Activated gamma-delta T cell treated with Interleukin-2 at 50 U/mL for 16 hours (primary cell): Measurements from ENCODE around the gene SDF2.

ENCODE experiments used
- DNase-seq: peaks from one replicate; pipeline ENCODE4 v3.0.0-alpha.2; 2020

SDF2 gene, protein sequence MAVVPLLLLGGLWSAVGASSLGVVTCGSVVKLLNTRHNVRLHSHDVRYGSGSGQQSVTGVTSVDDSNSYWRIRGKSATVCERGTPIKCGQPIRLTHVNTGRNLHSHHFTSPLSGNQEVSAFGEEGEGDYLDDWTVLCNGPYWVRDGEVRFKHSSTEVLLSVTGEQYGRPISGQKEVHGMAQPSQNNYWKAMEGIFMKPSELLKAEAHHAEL

DNA sequence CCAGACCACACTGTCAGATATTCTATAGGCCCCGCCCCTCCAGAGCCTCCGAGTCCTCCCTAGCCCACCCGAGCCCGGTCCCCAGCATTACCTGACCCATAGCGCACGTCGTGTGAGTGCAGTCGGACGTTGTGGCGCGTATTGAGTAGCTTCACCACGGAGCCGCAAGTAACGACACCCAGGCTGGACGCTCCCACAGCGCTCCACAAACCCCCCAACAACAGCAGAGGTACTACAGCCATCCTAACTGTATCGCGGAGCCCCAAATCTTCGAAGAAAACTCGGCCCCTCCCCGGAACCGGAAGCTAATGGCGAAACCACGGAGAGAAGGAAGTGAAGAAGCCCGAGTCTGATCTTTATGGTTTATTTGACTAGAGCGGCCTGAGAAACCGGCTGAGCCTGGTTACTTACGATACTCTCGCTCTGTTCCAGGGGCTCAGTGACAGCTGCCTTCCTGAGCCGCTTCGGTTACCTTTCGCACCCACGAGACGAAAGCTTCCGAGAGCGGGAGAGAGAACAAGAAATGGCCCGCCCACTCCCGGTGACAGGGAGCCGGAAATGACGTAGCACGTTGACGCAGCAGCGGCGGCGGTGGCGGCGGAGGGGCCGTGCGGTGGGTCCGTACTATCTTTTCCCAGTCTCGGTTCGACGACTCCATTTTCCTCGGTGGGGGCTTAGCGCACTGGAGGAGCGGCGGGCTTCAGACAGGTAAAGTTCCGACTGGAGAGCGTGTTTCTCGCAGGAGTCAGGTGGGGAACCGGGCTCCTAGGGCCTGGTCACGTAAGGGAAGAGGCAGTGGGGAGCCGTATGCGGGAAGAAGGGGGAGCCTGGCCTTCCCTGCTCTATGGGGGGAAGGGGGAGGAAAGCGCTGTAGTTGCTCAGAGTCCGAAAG is at the start of gene SDF2, which contains the start of gene SUPT6H:
Gene SDF2, minus strand, starts transcription at position 272 of the 892 bp plus-strand sequence. Its CDS starts 30 bp downstream, at position 242.
Gene SUPT6H, plus strand, starts transcription at position 571 of the 892 bp plus-strand sequence. CDS start 11,197 bp downstream, outside the sequence.
- DNase-seq: peak; percentile 92

DNA sequence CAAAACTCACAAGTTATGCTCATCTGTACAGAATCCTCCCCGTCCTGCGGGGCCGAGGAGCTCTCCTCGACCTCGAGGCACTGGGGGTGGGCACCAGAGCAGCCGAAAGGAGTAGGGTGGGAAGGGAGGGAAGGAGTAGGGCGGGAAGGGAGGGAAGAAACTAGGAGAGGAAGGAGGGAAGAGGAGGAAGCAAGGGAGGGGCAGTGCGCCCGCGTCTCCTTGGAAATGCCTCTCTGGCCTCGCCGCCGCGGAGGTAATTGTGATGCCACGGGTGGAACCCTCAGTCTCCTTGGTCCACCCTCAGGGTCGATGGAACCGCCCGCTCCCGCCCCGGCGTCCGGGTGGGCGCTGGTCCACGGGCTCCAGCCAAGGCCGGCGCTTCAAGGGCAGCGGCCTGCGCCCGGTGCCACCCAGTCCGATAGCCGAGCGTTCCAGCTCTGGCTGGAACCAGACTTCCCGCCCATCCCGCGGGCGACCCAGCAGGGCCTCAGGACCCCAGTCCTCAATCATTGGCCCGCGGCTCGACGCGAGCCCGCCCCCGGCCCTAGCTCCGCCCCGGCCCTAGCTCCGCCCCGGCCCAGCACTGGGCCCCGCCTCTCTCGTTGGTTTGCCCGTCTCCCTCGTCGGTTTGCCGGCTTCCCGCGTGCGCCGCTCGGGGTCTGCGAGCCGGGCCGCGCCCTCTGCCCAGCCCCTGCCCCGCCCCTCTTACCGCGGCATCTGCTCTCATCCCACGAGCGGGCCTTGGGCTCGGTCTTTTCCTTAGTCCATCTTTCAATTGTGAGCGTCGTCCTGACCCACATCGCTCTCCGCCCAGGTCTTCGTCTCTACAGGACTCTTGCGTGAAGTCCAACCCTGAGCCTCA is 49.4 kb upstream of the SDF2 start:
- DNase-seq: peak; percentile 81

DNA sequence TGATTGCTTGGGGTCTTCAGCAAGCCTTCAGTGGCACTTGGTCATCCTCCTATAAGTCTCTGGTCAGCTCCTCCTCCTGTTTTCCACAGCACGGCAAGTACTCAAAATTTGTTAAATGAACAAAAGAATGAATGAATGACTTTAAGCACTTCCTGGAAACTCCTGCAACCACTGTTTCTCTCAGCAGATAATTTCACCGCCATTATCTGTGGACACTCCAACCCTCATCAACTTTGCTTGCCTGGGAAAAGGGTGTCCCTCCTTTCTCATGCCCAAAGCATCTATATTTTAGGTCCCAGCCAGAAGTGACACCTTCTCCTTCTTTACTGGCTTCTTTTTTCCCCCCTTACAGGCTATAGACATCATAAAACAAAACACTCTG is 45.6 kb upstream of the SDF2 start:
- no peak for DNase-seq

DNA sequence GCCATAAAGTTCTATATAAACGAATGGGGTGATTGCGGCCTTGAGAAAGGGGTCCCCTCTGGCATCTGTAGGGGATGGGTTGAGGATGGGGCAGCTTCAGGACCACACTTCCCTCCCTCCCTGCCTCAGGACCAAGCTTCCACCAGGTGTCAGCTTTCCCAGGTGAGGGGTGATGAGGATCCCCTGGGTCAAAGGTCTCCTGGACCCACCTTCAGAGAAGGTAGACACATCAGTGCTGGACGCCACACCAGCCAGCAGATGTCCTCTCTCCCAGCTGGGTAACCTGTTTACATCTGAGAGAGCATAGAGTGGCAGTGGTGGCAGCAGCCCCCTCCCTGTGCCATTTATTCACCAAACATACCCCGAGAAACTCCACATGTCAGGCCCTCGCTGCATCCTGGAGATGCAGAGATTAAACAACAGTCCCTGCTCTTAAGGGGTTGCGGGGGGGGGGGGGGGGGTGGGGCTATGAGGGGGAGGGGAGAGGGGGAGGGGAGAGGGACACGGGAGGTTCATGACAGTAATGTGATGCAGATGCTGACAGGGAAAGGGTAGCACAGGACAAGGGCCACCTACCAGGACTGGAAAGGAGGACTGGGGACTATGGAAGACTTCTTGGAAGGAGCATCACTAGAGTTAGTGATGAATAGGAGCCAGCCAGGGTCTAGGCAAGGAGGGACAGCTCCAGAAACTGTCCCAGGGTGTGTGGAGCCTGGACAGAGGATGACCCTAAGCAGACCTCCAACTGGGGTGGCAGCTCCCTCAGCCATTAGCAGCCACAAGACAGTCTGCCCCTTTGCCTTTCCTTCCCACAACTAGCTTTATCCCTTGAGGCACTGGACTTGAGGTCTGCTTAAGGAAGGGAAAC is 45.0 kb upstream of the SDF2 start:
- DNase-seq: no peak

DNA sequence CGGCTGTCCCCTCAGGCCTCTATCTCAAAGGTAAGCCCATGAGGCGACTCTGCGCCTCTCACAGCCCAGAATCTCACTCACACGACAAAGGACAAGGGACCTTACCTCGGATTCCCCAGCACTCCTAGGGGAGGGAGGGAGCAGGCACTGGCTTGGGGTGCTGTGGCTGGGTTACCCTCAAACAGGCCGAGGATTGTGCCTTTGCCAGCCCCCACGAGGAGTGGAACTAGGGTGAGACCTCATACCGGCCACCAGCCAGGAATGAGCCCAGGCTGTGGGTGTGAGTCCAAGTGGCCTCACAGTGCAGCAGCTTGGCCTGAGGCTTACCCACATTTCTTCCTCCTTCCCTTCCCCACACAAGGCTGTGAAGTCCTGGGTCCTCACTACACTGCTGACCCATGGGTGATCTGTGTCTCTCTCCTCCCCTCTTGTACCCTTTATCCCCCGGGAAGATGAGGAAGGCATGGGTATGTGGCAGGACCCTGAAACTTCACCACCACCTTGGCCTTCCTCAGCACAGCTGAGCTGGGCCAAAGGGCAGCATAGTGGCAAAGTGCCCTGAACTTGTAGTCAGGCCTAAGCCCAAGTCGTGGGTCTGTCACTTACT is 44.1 kb upstream of the SDF2 start:
- no peak for DNase-seq

DNA sequence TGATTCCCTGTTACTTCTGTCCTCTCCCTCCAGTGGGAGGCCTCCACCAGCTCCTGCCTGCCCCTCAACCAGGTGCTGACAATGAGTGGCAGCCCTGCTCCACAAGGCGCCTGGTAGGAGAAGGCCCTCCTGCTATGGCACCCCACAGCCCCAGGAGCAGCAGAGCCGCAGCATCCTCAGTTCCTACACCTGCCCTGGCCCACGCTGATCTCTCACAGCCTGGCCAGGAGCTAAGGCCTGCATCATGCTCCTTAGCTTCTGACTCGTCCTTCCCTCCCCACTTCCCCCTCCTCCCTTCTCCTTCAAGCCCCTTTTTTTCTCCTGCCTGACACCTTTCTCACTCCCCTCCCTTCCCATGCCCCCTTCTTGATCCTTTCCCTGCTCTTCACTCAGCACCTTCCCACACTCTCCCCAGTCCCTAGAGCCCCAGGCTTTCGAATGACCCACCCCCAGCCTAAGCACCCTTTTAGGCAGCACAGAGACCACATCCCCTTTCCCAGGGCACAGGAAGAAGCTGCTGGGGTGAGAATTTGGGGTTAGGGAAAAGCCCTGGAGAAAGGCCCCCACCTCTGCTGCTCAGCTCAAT is 43.5 kb upstream of the SDF2 start:
- DNase-seq: no peak

DNA sequence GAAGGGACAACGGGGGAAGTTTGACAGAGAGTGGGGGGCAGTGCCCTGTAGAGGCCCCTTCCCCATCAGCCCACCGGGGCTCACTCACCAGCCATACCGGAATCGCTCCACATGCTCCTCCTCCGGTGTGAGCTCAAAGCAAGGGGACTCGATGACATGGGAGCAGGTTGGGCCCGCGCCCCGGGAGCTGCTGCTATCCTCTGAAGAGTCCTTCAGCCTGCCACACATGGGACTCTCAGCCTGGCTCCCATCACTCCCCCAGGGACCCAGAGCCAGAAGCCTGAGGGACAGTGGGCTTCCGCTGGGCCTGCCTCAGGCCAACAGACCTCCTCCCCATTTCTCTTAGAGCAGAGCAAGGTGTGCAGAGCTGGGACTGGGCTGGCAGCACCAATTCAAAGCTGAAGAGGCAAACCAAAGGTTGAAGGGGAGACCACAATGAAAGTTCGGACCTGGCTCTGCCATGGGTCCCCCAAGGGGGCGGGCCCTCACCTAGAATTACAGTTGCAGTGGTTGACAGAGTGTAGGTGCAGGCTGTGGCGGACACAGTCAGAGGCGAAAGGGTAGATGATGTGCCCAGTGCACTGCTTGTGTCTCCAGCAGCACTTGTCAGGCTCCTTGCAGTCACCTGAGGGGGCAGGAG is 42.6 kb upstream of the SDF2 start:
- no peak for DNase-seq

DNA sequence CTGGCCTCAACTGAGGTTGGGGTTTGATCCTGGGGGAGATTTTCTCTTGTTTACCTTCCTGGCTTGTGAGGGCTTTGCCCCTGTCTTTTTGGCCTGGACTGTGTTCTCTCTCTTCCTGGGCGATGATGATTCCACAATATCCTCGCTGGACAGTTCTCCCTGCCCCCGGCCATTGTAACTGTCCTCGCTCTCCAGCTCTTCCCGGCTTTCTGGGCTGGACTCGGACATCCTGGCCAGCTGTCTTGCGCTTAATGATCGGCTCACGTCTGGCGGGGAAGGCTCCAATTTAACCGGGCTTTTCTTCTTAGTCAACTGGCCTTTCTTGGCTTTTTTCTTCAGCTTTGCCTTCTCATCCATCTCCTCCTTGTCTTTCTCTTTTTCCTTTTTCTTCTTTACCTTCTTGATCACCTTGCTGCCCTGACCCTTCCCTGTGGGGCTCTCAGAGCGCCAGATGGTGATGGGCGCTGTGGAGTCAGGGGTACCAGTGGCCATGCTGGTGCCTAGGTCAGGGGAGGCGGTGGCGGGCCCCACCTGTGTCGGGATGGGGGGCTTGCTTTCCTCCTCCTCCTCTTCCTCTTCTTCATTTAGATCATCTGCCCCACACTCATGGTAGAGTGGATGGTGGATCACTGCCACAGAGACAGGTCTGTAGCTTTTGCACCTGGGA is 42.0 kb upstream of the SDF2 start:
- DNase-seq: no peak

DNA sequence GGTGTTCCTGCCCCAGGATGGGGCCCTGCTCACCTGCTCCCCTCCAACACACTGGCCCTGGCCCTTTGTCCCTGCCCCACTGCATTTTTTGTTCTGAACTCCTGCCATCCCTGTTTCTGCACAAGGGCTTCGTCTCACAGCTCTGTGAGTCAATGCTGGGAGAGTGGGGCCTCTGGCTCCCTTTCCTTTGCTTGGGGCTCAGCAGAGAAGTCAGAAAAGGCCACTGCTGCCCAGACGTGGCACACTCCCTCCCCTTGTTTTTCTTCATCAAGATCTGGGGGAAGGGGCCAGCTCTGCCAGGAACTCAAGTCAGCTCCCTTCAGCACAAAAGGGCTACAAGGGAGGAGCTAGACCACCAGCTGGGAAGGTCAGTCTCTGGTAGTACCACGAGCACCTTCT is 41.0 kb upstream of the SDF2 start:
- no peak for DNase-seq

DNA sequence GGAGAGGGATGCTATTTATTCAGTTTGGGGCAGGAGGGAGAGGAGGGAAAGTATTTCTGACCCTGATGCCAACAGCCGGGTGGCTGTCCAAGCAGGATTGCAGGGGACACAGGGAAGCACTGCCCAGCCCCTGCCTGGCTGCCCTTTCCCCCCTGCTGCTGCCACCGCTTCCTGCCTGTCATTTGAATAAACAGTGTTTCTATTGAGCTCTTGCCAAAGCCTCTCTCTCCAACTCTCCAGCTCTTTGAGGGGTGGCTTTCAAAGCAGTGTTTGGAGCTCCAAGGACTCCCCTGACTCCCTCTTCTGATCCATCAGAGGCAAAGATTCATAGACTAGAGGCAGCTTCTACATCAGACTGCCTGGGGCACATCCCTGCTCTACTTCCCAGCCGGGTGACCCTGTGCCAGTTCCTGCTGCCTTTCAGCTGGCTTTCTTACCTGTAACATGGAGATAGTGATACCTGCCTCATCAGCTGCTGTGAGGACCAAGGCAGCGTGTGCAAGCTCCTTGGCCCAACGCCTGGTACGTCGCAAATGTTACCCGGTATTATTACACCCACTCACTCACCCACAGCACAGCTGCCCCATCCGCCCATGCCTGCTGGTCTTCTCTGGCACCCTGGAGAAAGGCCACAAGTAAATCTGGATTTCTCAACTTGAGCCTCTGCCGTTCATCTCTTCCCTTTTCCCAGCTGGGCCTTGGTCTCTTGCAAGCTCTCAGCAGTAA is 40.5 kb upstream of the SDF2 start:
- no peak for DNase-seq

DNA sequence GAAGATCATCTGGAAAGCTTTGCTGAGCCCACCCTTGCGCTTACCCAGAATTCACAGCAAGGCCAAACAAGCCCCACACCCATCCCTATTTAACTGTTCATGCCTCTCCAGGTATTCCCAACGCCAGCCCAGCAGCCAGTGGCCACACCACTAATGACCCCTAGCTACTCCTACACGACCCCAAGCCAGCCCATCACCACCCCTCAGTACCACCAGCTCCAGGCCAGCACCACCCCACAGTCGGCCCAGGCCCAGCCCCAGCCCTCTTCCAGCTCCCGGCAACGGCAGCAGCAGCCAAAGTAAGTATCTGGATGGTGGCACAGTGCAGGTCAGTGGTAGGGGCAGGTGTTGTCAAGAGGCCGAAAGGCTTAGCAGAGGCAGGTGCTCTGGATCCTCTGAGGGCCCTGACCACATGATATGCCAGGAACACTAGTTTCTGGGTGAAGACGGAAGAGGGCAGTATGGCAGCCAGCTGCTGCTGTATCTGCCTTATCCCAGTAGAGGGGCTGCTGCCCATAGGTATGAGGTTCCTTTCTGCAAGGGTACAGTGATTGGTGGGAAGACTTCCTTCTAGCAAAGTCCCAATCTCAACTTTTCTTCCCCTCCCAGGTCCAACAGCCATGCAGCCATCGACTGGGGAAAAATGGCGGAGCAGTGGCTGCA is 39.3 kb upstream of the SDF2 start:
- DNase-seq: no peak

DNA sequence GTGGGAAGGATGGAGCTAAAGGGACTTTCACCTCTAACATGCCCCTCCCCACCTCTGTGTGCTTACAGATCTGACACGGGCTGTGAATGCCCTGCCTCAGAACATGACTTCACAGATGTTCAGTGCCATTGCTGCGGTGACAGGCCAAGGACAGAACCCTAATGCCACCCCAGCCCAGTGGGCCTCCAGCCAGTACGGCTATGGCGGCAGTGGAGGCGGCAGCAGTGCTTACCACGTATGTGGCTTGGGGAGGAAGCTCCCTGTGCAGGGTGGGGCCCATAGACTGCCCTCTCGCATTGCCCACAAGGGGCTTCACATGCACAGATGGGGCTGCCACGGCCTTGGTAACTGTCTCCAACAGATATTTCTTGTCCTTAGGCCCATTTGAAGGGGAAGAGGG is 38.6 kb upstream of the SDF2 start:
- DNase-seq: no peak

DNA sequence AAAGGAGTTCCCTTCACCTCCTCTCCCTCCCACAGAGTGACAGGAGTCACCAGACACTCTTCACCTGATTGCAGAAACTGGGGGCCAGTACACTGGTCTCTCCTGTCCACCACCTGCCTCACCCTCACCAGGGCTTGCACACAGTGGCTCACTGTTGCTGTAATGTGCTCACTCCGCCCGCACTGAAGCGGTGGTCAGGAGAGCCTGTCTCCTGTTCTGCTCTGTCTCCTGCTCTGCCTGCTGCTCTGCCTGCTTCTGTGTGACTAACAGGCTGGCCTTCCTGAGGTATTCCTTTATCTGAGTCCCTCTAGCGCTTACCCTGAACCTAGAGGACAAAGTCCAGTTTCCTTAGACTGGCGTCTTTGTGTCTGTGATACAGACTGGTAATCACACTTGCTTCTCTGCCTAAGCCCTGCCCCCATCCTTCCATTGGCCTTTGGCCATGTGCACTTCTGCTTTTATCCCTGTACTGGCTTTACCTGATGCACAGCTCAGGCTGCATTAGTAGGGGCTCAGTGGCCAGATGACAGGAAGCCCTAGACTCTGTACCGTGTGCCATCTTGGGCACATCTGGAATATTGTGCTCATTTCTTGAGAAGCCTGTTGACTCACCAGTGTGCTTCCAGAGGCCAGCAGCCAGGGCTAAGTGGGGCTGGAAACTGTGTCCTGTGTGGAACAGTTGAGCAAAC is 36.7 kb upstream of the SDF2 start:
- DNase-seq: no peak

DNA sequence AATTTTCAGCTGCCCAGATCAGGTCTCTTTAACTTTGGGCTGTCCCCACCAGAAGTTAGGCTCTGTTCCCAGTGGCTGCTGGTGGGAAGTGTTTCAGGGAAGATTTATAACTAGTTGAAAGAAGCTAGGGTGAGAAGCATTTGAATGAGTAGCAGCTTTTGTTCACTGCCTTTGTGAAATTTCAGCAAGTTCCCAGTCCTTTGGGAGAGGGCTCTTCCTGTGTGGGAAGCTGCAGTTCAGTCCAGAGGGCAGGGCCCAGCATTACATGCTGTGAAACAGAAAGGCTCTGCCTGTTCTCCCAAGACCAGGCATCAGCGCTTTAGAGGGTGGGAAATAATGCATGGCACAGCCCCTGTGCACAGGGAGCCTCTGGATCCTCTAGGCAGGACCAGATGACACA is 32.2 kb upstream of the SDF2 start:
- no peak for DNase-seq

DNA sequence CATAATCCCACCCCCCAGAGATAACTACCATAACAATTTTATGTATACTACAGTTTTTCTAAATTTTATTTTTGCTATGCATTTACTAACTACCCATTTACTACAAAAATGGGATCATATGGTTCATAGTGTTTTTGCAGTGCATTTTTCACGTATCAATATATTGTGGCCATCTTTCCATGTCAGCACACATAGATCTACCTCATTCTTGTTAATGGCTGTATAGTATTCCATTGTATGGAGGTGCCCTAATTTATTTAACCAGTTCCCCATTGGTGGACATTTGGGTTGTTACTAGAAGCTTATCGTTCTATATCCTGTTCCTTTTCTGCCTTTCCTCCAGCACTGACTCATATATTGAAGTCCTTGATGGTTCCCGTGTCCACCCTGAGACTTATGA is 27.3 kb upstream of the SDF2 start:
- DNase-seq: no peak

DNA sequence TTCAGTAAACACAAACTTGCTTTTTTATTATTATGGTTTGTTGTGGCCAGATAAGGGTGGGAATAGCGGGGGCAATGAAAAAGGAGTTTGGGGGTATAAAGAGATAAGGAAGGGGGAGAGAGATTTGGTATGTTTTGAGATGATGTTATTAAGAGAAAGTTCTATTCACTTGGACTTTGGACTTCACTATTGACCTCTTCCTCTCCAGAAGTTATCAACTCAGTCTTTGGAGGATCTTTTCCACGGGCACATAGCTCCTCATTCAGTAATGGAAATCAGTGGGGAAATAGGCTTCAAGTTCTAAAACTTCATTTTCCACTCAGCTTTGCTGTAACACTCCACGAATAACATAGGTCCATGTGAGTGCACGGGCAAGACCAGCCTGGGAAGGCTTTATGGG is 26.8 kb upstream of the SDF2 start:
- no peak for DNase-seq

DNA sequence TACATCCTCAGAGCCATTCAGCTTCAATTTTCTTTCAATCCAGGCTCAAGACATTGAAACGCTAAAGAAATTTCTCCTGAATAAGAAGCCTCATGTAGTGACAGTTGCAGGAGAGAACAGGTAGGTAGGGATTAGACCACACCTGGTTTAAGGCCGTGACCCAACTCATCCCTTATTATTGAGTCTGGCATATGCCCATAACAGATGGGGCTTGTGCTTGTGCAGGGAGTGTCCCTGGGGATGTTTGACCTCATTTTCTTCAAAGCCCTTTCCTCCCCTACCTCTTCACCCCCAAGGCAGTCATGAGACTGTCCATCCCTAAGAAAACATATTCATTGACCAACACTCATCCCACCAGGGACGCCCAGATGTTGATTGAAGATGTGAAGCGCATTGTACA is 24.6 kb upstream of the SDF2 start:
- DNase-seq: no peak

DNA sequence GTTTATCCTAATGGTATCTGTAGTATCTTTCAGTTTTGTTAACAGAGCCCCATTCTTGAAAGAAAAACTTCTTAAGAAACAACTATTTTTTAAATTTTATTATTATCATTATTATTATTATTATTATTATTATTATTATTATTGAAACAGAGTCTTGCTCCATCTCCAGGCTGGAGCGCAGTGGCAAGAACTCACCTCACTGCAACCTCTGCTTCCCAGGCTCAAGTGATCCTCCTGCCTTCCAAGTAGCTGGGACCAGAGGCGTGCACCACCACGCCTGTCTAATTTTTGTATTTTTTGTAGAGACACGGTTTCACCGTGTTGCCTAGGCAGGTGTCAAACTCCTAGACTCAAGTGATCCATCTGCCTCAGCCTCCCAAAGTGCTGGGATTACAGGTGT is 23.7 kb upstream of the SDF2 start:
- DNase-seq: no peak

DNA sequence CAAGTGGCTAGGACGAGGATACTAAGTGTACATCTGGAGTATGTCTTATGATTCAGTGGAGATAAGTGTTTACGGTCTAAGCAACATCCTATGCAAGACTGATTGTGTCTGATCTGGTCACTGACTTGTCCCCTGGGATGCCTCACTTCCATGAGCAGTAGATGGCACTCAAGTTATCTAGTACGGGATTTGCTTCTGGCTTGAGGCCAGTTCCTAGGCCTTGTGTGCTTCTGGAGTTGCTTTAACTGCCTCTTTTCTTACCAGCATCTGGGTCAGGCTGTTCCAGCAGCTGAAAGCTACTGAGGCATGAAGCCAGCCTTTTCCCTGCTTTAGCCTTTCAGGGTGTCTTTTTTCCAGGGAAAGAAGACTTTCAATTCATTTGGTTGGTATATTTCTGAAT is 23.3 kb upstream of the SDF2 start:
- DNase-seq: no peak
